H4 (cell line): ENCODE data around the gene OR13C4. TPM values are rescaled to one million over a fixed set of nuclear protein-coding genes. Genes with fewer than 3 reads are reported as not detected.

Experiments used
- total RNA-seq: library from RNA; depleted of rRNA; stranded (reverse); fragments of >200 nt; shearing (Covaris generic); gene quantifications from 2 replicates; pipeline ENCODE4 v1.2.3, GENCODE V29; 2014; rRNA removed

Gene OR13C4
- total RNA-seq, 1 experiment from 2014 or later, result not detected

Other genes starting within 250 kb of the OR13C4 start
- not detected in 2 replicates for gene OR13F1, start 22.9 kb downstream of the OR13C4 start, total RNA-seq
- gene OR13C3, start 9.6 kb upstream of the OR13C4 start, total RNA-seq, result not detected in 2 replicates
- gene OR13C8, start 42.0 kb upstream of the OR13C4 start, total RNA-seq, result not detected in 2 replicates
- not detected in 2 replicates for gene OR13C5, start 72.2 kb upstream of the OR13C4 start, total RNA-seq
- gene OR13C2, start 78.4 kb upstream of the OR13C4 start, total RNA-seq, result not detected in 2 replicates
- not detected in 2 replicates for gene OR13C9, start 91.0 kb upstream of the OR13C4 start, total RNA-seq
- not detected in 2 replicates for gene OR13D1, start 167.3 kb upstream of the OR13C4 start, total RNA-seq
- gene NIPSNAP3A, start 220.5 kb upstream of the OR13C4 start, total RNA-seq, result 38.4 and 44.3 TPM in 2 replicates
- 0.62 and 1.5 TPM in 2 replicates for gene NIPSNAP3B, start 236.9 kb upstream of the OR13C4 start, total RNA-seq